Activated CD4-positive, CD25-positive, alpha-beta regulatory T cell treated with anti-CD3 and anti-CD28 coated beads, Interleukin-2, amount 50 U/mL, for 16 hours (primary cell): ENCODE results near the gene GALNT13.

ENCODE experiments used
- DNase-seq: peaks from one replicate; pipeline ENCODE4 v3.0.0-alpha.2; 2020; ENCODE audit warnings: low read depth, low spot score

GALNT13 gene

DNA sequence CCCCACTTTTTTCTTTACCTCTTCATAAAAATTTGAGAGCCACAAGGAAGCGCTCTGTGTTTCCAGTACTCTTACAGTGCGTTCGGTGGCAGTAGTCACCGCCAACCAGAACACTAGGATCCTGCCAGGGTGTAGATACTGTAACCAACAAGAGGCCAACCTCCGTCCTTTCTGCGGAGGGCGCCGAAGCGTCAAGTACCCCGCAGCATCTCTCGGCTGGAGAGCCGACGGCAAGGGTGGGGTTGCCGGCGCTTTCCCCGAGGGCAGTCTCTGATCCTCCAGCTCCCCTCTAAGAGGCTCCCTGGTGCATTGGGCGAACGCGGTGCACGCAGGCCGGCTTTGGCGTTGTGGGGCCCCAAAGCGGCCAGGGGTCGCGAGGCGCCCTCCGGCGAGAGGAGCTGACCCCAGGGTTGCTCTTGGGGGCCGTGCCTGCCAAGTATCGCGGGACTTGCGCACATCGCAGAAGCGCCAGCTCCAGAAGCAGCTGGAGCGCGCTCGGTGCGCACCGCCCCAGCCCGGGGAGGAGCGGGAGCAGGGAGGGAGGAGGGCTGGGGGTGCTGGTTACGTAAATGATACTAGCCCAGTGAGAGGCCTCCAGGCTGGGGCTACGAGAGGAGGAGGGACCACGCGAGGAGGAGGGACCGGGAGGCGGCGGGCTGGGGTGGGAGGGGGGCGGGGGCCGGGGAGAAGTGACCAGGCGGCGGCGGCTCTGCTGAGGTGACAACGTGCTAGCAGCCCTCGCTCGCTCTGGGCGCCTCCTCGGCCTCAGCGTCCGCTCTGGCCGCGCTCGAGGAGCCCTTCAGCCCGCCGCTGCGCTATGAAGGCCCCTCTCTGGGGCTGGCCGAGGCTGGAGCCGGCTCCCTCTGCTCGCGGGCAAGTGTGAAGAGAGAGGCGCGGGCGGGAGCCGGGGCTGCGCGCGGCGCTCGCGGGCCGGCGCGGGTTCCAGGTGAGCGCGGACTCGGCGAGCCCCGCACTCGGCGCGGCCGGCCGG, at the start of gene GALNT13:
Gene GALNT13 (plus strand): TSS at position 692 of the 991 bp plus-strand sequence.
- no peak for DNase-seq

DNA sequence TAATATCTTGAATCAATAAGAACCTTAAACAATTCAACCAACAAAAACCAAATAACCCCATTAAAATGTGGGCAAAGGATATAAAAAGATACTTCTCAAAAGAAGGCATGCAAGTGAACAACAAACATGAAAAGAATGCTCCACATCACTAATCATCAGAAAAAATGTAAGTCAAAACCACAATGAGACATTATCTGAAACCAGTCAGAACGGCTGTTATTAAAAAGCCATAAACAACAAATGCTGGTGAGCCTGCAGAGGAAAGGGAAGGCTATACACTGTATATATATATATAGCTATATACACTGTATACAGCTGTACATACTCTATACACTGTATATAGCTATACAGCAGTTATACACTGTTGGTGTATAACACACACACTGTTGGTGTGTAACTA, 47.8 kb upstream of the GALNT13 start:
- DNase-seq, result no peak

DNA sequence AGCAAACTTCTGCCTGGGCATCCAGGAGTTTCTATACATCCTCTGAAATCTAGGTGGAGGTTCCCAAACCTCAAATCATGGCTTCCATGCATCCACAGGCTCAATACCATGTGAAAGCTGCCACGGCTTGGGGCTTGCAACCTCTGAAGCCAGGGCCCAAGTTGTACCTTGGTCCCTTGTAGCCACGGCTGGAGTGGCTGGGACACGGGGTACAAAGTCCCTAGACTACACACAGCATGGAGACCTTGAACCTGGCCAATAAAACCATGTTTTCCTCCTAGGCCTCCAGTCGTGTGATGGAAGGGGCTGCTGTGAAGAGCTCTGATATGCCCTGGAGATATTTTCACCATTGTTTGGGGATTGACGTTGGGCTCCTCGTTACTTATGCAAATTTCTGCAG, 43.4 kb upstream of the GALNT13 start:
- DNase-seq, result no peak

DNA sequence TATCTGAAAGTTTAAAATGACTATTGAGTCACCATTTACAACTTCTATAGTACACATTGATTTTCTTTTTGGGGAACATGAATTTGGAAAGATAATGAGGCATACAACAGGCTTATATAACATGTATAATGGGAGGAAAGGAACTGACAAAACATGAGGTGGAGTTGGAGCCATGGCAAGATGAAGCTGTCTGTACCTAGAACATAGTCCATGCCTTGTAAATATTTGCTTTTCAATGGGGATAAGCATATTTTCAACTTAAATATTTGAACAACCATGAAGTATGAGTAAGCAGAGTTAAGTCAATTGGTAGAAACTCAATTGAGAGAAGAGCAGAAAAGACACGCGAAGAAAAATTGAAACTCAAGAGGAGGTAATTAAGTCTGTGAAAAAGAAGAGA, 37.1 kb upstream of the GALNT13 start:
- DNase-seq, result no peak

- DNase-seq, result no peak
Observed at GRCh38 chr2:153858250-153858649, 13.5 kb upstream of the GALNT13 start.

GRCh38 chr2:153864022-153864421, 7.7 kb upstream of the GALNT13 start:
- DNase-seq, result no peak

DNA sequence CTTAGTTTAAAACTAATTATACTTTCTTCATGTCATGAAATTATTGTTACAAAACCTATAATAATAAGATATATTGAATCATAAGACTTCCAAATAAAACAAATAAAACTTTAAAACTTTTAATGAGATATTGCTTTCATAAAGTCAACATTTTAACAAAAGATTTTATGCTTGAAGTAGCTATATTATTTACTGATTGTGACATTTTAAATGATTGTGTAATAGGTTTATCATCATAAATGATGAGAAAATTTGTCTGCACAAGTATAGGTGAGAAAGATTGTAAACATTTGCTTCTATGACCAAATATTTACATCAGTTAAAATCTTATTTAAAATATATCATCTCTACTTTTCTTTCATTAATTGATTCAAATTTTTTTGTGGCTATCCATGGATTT, 5.1 kb upstream of the GALNT13 start:
- no peak for DNase-seq

DNA sequence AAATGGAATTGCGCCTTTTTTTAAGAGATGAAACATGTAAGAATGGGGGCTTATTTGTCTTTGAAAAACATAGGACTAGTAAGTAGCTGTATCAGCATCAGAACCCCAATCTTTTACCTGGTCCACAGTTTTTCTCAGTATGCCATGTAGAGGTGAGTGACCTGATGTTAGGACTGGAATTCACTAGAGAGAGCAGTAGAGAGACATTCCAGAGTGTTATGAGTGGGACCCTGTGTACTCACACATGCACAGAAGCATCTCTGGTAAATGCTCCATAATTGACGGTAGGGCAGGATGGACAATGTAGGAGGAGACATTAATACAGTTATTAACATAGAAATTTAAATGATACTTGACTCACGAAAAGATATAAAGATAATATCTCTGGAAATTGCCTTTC, 1.4 kb upstream of the GALNT13 start:
- no peak for DNase-seq

DNA sequence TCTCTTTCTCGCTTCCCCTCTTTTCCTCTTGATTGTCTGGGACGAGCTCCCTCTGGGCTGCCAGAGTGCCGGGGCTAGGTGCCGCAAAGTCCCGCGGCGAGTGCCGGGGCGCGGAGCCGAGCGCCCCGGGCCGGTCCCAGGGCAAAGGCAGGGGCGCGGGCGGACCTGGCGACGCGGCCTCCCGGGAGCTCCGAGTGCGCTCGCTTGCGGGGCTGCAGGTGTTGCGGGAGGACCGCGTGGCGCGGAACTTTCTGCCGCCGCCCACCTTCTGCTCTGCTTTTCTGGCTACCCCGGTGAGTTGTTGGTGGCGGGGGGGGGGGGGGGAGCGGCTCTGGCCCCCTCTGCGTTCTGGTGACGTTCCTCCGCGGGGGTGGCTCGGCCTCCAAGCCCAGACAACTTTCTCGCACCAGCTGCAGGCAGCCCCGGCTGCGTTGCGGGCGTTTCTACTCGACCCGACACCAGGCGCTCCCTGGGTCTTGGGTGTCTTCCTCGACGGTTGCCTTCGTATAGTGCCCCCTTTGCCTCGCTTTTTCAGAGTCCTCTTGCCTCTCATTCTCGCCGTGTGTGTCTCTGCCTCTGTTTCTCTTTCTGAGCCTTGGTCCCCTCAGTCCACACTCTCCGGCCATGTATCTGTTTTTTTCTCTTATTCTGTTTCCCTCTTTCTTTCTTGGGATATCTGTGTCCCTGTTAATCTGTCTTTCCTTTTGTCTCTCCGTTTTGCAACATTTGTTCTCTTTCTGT, 759 bp downstream of the GALNT13 start:
- DNase-seq, result no peak

DNA sequence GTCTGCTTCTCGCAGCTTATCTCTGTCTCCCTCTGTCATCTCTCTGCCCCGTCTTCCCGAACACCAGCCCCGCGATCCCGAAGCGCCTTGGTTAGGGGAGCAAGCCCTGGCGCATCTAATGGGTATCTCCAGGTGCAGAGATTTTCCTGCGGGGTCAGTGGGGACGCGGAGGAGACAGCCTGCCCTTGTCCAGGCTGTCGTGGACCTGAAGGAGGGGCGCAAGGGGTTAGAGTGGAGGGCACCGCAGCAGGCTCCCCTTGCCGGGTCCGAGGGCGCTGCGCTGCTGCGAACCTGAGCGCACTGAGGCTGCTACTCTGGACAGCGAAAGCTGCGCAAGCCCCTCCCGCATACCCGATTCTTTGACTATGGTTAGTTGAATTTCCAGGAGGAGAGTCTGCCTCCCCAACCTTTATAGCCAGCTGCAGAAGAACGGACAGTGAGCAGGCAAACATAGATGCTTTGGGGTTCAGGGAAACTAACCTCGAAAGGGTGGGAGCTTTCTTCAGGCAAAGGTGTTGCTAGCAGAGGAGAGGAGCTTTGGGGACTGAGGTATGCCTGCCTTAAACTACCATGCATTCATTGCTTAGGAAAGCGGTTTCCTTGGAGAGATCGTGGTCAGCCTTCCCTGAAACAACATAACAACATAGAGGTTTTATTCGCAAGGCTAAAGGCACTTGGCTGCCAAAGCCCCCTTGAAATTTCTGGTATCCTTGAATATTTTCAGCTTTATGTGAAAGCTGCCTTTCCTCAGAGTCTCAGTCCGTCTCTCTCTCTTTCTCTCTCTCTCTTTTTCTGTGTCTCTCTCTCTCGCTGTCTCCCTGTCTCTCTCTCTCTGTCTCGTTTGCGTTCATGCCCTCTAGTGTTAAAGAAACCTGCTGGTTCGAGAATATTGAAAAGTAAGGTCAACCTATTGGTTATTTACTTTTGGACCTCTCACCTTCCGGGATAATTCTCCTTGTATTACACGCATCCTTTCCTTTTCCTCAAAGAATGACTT, 1.6 kb downstream of the GALNT13 start:
- DNase-seq, result no peak

DNA sequence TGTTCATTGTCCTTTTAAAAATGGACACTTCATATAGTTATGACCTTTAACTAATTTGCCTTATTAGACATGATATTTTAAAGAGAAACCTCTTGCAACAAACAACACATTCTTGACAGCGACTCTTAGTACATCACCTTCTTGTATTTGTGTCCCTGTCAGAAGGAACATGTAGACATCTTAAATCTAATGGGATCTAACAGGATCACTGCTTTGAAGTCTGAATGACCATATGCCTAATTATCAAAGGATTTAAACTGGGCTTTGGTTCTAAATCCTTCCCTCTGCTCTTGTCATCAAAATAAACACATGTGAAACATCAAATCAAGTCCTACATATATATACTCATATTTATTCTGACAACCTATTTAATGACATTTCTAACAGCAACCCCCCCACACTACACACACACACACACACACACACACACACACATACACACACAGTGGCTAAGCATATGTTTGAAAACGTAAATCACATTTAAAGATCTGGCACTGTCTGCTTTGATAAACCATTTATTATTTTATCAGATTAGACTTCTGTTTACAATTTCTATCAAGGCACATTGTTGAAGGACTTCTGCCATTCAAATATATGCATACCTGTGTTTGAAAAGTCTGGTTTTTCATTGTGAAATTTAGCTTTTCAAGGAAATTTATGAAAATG, 4.2 kb downstream of the GALNT13 start:
- no peak for DNase-seq

DNA sequence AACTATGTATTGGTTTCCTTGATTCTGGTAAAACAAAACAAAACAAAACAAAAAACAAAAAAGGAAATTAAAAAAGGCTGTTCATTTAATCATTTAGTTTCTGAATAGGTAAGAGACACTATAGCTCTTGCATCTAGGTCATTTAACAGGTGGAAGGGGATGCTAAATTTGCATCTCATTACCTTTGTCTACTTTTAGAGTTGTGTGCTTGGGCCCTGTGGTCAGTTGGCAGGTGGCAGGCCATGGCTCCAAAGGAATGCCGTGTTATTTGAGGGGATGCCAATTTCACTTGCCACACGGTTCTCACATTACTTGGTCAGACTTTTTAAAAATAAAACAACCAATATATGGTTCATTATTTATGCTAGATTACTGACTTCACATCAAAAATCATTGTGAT, 9.2 kb downstream of the GALNT13 start:
- DNase-seq, result no peak

GRCh38 chr2:153886833-153887232, 15.1 kb downstream of the GALNT13 start:
- no peak for DNase-seq

- no peak for DNase-seq
Observed at GRCh38 chr2:153890576-153890975, 18.9 kb downstream of the GALNT13 start.

DNA sequence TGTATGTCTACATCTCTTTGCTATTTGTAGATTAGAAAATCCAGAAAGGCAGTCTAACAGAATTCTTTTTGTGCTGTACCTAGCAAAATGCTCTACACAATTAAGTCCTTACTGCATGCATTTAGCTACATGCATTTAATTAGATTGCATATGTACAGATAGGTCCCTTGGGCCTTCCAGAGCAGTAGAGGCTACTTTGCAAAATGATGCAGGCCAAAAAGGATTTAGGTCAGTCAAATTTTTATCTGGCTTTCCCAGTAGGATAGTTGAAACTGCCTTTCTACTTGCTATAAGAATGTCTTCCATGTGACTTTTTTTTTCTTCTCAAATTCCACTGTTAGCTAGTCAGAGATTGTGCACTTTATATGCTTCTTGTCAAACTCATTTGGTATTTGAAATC, 19.3 kb downstream of the GALNT13 start:
- no peak for DNase-seq

- DNase-seq, result no peak
Observed at GRCh38 chr2:153912798-153913396, 41.2 kb downstream of the GALNT13 start.

- no peak for DNase-seq
Observed at GRCh38 chr2:153917570-153917969, 45.8 kb downstream of the GALNT13 start.

- DNase-seq, result no peak
Observed at GRCh38 chr2:153935511-153935910, 63.8 kb downstream of the GALNT13 start.

DNA sequence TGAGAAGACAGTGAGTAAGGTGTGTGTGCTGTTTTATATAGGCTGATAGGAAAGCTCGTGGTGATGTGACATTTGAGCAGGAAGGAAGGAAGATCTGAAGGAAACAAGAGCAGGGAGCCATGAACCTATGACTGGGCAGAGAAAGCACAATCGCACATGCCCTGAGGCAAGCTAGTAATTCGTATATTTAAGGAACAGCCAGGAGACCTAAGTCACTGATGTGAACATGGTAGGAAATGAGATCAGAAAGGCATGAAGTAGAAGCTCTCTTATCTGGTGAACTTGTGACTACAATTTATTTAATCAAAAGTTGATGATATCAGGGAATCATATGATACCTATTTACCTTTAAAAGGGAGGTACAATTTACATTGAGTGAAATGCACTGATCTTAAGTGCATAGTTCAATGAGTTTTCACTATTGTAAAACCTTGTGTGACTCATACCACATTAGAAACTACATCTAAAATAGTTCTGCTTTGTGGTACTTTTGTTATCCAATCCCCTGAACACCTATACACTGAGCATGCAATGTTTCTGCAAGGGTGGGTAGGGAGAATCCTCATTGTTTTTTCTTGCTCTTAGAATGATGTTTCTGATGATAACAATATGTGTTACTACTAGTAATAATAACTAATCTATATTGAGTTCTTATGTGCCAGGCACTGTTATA, 67.5 kb downstream of the GALNT13 start:
- no peak for DNase-seq

DNA sequence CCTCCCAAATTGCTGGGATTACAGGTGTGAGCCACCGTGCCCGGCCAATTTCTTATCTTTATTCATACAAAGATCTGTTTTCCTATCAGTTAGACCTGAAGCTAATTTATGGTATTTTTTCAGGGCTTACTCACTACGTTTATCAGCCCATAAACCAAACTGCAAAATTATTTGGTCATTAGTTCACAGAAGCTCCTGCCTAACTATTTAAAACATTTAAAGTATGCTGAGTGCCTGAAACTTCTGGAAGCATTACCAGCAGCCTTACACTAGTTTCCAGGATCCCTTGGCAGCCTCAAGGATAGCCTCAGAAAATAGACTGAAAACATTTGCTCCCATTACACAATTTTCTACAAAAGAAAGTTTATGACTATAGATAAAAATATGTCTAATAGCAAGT, 68.8 kb downstream of the GALNT13 start:
- DNase-seq, result no peak
